HS-27A (cell line): ENCODE results near the gene ERCC6L.

Source experiments
- DNase-seq: peaks from one replicate; pipeline ENCODE4 v3.0.0-alpha.2; 2012; ENCODE audit warnings: low read depth, missing footprints

ERCC6L gene

GRCh38 chrX:72169008-72169728, 69.7 kb downstream of the ERCC6L start:
- no peak for DNase-seq

GRCh38 chrX:72165551-72165950, 73.3 kb downstream of the ERCC6L start:
- DNase-seq, result no peak

- DNase-seq, result no peak
Observed at GRCh38 chrX:72159769-72160168, 79.1 kb downstream of the ERCC6L start.

DNA sequence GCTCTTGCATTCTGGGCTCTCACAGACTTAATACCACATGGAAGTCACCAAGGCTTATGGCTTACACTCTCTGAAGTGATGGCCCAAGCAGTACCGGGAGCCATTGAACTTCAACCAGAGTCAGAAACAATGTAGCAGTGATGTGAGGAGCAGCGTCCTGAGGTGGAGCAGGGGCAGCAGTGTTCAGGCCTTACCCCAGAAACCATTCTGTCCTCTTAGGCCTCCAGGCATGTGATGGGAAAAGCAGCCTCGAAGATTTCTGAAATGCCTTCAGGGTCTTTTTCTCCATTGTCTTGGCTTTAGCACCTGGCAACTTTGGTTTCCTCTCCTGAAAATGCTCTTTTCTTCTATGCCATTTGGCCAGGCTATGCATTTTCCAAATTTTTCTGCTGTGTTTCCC, 80.1 kb downstream of the ERCC6L start:
- DNase-seq, result no peak
